SU-DHL-6 (cell line): ENCODE results near the gene CLDN16.

Source experiments
- CTCF ChIP-seq: fragments of 200-600 bp; sonication (generic); IDR thresholded peaks from one replicate; pipeline ENCODE4 v1.5.1; 2017; ENCODE audit warnings: antibody characterized with exemption, mild to moderate bottlenecking, low read length, moderate library complexity; ENCODE audit not compliant: insufficient read depth, poor library complexity, severe bottlenecking
- EZH2phosphoT487 ChIP-seq: fragments of 200-600 bp; sonication (generic), shearing (Covaris generic); conservative IDR thresholded peaks from 2 replicates; pipeline ENCODE4 v1.6.1; 2018; ENCODE audit warnings: mild to moderate bottlenecking, antibody characterized with exemption, low read length, moderate library complexity, mixed read lengths

GRCh38 chr3:190346541-190346940 is 41.4 kb upstream of the CLDN16 start:
- TF ChIP-seq CTCF (no peak), EZH2phosphoT487 (no peak)
